GM19395 (cell line): ENCODE measurements around the gene ELANE.
"Not testable (repeated sequence)": the region's sequence is repeated elsewhere in the genome, so short reads cannot be mapped to it uniquely, and the experiment has no call there.

Experiments used
- ATAC-seq: cut with Tn5 transposase; IDR thresholded peaks from one replicate; pipeline ENCODE4 v1.9.1; 2021; ENCODE audit warnings: mild to moderate bottlenecking, moderate library complexity; ENCODE audit not compliant: unreplicated experiment

Gene ELANE

DNA sequence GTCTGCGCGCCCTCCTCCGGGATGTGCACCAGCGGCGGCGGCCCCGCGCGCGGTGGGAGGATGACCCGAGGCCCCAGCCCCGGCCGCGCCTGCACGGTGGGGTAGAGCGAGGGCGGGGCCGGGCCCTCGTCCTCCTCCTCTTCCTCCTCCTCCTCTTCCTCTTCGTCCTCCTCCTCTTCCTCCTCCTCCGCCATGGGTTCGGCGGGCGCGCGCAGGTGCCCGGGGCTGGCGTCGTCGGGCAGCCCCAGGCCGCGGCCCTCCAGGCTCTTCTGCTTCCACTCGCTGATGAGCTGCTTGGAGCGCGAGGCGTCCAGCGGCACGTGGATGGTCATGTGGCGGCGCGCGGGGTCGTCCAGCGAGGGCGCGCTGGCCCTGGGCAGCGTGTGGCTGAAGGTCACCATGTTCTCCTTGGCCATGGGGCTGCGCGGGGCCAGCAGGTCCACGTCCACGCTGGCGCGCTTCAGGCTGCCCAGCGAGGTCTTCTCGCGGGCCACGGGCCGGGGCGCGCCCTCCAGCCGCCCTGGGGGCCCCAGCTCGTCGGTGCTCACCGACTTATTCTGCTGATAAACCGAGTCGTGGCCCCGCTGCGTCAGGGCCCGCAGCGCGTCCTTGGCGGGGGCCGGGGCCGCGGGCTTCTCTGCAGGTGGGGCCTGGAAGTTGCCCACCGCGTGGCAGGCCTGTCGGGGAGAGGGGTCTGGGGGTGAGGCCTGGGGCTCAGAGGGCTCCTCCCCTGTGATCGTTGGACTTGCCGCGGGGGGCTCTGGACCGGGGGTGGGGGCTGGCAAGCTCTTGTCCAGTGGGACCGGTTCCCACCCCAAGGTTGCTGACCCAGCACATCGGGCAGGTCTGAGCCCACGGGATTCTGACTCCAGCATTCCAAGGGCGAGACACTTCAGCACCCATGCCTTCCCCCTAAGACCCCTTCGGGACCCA lies 38.6 kb upstream of the ELANE start:
- ATAC-seq, result no peak

- no peak for ATAC-seq
These were observed 37.7 kb upstream of the ELANE start for GRCh38 chr19:814152-815078.

DNA sequence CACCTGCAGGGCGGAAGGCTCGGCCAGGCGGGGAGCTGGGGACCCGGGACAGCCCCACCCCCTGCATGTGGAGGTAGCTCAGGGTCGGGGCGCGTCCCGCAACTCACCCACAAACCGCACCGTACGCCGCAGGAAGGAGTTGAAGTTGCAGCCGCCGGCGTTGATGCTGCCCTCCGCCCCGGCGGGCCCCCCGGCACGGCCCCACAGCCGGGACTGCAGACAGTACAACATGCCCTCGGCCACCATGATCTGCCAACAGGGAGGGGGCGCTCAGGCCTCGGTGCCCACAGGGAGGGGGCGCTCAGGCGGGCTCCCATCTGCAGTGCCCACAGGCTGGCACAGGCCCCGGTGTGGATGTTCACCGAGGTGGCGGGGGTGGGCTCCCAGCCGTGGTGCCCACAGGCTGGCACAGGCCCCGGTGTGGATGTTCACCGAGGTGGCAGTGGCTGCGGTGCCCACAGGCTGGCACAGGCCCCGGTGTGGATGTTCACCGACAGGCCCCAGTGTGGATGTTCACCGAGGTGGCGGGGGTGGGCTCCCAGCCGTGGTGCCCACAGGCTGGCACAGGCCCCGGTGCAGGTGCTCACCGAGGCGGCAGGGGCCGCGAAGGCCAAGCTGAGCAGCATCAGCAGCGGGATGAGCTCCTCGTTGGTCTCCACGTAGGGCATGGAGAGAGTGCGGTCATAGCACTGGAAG lies 36.9 kb upstream of the ELANE start:
- ATAC-seq, result no peak

GRCh38 chr19:815775-816499 lies 36.2 kb upstream of the ELANE start:
- no peak for ATAC-seq

DNA sequence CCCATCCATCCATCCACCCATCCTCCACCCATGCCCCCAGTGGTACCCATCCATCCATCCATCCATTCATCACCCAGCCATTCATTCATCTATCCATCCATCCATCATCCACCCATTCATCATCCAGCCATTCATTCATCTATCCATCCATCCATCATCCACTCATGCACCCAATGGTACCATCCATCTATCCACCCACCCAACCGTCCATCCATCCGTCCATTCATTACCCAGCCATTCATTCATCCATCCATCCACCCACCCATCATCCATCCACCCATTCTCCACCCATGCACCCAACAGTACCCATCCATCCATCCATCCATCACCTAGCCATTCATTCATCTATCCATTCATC lies 35.6 kb upstream of the ELANE start:
- no peak for ATAC-seq

DNA sequence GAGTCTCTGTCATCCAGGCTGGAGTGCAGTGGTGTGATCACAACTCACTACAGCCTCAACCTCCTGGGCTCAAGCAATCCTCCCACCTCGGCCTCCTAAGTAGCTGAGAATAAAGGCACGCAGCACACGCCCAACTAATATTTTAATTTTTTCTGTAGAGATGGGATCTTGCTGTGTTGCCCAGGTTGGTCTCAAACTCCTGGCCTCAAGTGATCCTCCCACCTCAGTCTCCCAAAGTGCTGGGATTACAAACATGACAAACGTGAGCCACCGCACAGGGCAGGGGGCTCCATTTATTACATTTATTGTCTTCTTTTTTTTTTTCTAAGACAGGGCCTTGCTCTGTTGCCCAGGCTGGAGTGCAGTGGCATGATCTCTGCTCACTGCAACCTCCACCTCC lies 31.9 kb upstream of the ELANE start:
- not testable (repeated sequence) for ATAC-seq

DNA sequence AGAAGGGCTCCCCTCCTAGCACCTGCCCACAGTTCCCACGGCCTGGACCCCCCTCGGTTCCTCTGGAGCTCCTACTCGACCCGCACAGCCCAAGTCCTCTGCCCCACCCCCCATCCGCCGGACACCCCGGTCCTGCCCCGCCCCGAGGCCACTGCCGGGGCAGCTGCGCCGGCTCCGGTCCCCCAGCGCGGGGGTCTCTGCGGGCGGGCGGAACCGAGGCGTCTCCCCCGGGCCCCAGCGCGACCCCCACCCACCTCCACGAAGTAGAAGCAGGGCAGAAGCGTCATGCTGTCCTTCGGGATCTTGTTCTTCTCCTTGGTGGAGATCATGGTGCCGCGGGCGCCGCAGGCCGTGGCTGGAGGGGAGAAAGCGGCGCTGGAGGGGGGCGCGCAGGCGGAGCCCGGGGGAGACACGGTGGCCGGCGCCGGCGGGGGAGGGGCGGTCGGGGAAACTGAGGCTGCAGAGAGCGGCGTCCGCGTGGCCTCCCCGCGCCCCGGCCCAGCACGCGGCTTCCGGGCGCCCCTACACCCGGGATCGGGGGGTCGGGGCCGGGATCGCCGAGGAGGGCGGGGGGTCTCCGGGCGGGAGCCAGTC lies 30.8 kb upstream of the ELANE start:
- no peak for ATAC-seq

DNA sequence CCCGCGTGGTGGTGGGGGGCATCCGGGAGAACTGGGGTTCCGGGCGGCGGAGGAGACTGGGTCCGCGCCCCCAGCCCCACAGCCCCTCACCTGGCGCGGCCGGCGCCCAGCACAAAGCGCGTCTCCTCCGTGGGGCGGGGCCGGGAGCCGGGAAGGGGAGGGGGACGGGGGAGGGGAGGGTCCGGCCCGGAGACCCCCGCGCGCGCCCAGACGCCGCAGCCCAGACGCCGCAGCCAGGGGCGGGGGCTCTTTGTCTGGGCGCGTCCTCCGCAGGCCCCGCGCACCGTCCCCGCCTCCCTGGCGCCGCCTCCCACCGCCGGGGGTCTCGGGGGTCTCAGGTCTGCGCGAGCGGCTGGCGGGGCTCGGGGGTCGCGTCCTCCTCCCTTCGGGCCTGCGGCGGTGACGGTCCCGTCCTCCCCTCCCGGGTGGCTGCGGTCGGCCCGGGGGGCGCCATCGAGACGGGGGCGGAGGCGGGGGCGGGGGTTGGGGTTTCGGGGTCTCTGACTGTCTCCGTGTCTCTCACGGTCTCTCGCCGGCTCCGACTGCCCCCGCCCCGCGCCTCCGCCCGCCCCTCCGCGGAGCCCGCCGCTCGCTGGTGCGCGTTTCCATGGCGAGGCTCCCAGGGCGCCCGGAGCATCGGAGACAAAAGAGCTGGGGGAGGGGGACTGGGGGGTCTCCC lies 30.1 kb upstream of the ELANE start, which contains the start of gene PLPPR3:
Gene PLPPR3, minus strand, starts transcription at position 131 of the 679 bp plus-strand sequence. CDS start 396 bp downstream, outside the sequence.
- ATAC-seq, result no peak

GRCh38 chr19:823565-824121 lies 28.5 kb upstream of the ELANE start:
- no peak for ATAC-seq

- no peak for ATAC-seq
These were observed 27.2 kb upstream of the ELANE start for GRCh38 chr19:824885-825284.

DNA sequence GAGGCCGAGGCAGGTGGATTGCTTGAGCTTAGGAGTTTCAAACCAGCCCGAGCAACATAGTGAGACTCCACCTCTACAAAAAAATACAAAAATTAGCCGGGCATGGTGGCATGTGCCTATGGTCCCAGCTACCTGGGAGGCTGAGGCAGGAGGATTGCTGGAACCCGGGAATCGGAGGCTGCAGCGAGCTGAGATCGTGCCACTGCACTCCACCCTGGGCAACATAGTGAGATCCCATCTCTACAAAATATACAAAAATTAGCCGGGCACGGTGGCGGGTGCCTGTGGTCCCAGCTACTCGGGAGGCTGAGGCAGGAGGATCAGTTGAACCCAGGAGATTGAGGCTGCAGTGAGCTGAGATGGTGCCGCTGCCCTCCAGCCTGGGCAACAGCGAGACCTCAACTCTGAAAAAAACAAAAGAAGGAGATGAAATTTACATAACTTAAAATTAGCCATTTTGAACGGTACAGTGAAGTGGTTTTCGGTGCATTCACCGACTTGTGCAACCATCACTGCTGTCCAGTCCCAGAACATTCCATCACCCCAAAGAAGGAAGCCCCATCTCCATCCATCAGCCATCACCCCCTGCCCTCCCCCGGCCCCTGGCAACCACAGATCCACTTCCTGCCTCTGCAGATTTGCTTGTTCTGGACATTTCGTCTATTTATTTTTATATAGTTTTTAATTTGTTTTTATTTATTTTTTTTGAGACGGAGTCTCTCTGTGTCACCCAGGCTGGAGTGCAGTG lies 26.0 kb upstream of the ELANE start:
- no peak for ATAC-seq

- ATAC-seq, result no peak
These were observed 24.8 kb upstream of the ELANE start for GRCh38 chr19:827314-827709.

- ATAC-seq, result no peak
These were observed 24.3 kb upstream of the ELANE start, which contains the start of gene AZU1 for GRCh38 chr19:827710-828321. Gene AZU1, plus strand, starts transcription at chr19:827837. Its CDS starts 10 bp downstream, at chr19:827847.

- ATAC-seq, result no peak
These were observed 22.9 kb upstream of the ELANE start for GRCh38 chr19:829129-829758.

- ATAC-seq, result no peak
These were observed 20.4 kb upstream of the ELANE start for GRCh38 chr19:831407-832369.

DNA sequence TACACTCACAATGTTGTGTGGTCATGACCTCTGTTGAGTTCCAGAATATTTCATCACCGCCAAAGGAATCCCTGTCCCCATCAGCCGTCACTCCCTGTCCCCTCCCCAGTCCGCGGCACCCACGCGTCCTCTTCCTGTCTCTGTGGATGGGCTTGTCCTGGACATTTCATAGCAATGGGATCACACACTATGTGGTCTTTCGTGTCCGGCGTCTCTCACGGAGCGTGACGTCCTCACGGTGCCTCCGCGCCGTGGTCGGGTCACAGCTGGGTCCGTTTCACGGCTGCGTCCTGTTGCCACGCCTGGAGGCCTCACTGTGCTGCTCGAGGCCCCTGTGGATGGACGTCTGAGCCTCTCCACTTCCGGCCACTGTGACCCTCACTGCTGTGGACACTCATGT lies 17.9 kb upstream of the ELANE start:
- ATAC-seq, result no peak
